Dedifferentiated amniotic fluid mesenchymal stem cell (primary cell): ENCODE data around the gene IFT27.
A peak's percentile ranks its signal among the peaks of the same experiment; 100 is the strongest.
"Not testable (repeated sequence)": the region's sequence is repeated elsewhere in the genome, so short reads cannot be mapped to it uniquely, and the experiment has no call there.

ENCODE experiments used
- DNase-seq: peaks from one replicate; pipeline ENCODE4 v3.0.0-alpha.2; 2016; ENCODE audit errors: extremely low spot score

IFT27 gene

GRCh38 chr22:36744413-36744765, 31.5 kb downstream of the IFT27 start:
- DNase-seq, result no peak

DNA sequence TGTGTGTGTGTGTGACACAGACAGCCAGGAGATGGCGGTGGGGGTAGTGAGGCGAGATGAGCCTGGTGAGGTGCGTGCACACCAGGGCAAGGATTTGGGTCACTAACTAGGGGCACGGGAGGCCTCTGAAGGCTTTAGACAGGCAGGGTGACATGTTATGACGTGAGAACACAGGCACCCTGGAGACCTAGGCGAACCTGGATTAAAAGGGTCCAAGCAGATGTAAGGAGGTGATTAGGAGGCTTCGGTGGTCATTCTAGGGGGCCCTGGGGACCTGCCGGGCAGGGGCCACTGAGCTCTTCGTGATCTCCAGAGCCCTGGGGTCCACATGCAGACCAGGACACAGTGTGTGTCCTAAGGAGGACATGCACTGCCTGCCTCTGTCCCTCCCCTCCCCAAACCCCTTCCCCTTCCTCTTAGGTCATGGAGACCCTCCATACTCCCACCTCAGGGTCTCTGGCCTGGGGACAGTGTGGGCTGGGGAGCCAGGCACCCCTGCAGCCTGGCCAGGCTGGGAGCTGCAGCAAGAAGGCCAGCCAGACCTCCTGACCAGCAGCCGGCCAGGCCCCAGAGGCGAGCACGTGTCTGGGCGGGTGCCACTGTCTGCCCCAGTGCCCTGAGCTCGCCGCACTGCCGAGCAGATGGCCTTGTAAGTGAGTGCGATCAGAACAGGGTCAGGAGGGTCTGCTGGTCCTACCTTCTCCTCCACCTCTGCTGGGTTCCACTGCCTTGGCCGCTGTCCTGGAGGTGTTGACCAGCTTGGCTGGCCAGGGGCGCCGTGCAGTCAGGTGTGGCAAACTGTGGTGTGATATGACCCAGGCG, 32.1 kb downstream of the IFT27 start:
- peak; percentile 5 for DNase-seq

GRCh38 chr22:36743011-36743410, 32.9 kb downstream of the IFT27 start:
- peak; percentile 3 for DNase-seq

GRCh38 chr22:36741968-36742367, 34.0 kb downstream of the IFT27 start:
- no peak for DNase-seq

DNA sequence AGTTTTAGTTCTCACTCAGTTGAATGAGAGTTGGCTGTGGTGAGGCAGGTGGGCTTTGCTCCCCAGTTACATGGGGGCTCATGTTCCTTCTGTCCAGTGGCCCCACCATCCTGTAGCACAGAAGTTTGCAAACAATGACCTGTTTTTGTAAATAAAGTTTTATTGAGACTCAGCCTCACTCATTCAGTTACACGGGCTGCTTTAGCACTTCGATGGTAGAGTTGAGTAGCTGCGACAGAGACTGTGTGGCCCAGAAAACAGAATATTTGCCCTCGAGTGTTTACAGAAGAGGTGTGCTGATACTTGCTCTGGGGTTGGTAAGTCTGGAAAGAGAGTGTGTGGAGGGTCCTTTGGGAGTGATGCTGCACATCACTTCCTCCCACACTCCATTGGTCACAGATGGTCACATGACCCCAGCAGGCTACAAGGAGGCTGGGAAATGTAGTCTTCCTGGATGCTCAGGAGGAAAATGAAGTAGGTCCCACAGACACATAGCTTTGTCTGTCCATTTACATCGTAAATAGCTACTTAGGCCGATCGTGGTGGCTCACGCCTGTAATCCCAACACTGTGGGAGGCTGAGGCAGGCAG, 34.6 kb downstream of the IFT27 start:
- DNase-seq, result no peak

DNA sequence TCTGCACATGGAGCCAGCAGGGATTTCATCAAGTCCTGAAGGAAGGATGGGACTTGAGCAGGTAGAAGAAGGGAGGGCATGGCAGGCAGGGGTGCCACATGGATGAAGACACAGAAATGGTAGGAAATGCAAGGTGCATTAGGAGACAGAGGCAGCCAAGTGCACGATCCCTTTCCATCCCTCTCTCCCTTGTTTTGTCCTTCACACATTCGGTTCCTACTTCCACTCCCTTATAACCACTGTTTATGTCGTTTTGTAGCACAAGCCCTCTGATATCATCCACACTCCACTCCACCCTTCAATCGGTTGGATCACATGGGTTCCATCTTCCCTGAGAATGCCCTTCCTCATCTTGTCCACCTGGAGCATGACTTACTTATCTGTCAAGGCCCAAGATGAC, 35.2 kb downstream of the IFT27 start:
- DNase-seq, result no peak

DNA sequence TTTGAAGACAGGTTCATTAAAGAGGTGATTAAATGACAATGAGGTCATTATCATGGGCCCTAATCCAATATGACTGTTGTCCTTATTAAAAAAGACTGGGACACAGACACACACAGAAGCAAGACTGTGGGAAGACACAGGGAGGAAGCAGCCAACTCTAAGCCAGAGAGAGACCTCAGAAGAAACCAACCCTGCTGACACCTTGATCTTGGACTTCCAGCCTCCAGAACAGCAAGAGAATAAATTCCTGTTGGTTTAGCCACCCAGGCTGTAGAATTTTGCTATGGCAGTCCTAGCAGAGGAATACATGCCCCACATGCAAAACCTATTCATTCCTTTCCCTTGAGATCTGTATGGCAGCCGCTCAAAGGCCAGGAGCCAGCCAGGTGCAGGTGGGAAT, 36.7 kb downstream of the IFT27 start:
- DNase-seq, result no peak

DNA sequence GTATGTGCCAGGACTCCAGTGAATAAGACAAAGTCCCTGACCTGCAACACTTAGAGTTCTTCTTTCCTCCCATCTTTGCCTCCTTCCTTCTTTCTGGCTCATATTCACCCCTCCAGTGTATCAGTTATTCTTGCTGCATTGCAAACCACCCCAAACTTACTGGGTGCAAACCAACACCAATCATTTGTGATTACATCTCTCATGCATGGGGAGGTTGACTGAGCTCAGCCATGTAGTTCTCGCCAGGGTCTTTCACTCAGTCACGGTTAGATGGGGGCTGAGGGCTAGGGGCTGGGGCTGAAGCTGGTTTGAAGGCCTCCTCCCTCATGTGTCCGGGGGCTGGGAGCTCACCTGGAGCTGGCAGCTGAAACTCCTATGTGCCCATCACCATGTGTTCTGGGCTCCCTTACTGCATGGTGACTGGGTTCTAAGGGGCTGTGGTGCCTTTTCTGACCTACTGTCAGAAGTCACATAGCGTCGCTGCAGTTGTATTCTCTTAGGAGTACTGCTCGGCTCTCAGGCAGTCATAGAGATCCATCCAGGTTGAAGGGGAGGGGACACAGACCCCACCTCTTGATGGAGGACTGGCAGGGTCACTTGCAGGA, 37.4 kb downstream of the IFT27 start:
- DNase-seq, result no peak

- no peak for DNase-seq
Measured at GRCh38 chr22:36737776-36738175, 38.1 kb downstream of the IFT27 start.

- no peak for DNase-seq
Measured at GRCh38 chr22:36736701-36737320, 39.1 kb downstream of the IFT27 start.

- peak; percentile 39 for DNase-seq
Measured at GRCh38 chr22:36734171-36735058, 41.5 kb downstream of the IFT27 start.

DNA sequence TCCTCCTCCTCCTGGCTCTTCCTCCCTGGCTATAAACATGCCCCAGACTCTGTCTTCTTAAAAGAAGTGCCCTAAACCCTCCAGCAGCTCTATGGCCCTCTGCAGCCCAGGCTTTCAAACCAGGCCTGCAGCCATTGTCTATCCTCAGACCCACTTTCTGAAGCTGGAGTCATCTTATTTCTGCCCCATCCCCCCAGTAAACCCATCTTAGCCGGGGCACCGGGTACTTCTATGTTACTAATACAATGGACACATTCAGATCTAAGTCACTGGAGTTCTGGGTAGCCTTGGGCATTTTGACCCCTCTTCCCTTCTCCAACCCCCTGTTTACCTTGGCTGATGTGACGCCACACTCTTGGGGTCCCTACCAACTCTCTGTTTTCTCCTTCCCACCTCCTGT, 42.6 kb downstream of the IFT27 start:
- no peak for DNase-seq

DNA sequence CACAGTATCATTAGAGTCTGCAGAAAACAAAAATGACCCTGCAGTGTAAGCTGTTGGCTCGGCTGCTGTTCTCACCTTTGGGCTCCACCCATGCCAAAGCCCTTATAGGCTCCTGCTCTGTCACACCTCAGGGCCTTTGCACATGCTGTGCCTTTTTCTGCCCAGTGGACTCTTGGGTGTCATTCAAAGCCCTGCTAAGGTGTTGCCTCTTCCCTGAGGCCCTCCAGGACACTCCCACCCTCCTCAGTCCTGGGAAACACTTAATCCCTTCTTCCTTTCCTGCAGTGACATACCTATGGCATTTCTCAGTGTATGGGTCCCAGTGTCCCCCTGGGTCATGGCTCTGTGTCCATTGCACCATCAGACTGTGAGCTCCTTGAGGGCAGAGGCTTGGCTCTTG, 43.3 kb downstream of the IFT27 start:
- DNase-seq, result no peak

DNA sequence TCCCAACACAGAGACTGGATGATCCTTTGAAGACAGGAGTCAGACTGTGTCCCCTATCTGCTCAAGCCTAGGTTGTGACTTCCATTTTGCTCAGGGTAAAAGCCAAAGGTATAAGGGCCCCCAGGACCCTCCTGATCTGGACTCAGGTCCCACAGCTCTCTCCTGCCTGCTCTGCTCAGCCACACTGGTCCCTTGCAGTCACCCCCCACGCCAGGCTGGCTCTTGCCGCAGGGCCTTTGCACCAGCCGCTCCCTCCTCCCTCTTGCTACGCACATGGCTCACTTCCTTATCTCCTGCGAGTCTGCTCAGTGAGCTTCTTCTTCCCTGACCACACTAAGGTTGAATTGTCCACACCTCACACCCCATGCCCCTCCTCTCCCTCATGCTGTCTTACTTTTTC, 44.0 kb downstream of the IFT27 start:
- DNase-seq, result no peak

DNA sequence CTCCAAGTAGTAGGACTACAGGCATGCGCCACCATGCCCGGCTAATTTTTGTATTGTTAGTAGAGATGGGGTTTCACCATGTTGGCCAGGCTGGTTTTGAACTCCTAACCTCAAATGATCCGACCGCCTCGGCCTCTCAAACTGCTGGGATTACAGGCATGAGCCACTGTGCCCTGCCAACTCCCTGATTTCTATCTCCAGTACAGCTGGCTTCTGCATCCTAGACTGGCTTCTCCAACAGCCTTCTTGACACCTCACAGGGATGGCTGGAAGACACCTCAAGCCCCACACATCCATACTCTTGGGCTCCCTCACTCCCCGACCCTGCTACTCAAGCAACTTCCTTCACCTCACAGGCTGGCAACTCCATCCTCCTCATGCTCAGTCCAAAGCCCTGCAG, 44.6 kb downstream of the IFT27 start:
- not testable (repeated sequence) for DNase-seq

DNA sequence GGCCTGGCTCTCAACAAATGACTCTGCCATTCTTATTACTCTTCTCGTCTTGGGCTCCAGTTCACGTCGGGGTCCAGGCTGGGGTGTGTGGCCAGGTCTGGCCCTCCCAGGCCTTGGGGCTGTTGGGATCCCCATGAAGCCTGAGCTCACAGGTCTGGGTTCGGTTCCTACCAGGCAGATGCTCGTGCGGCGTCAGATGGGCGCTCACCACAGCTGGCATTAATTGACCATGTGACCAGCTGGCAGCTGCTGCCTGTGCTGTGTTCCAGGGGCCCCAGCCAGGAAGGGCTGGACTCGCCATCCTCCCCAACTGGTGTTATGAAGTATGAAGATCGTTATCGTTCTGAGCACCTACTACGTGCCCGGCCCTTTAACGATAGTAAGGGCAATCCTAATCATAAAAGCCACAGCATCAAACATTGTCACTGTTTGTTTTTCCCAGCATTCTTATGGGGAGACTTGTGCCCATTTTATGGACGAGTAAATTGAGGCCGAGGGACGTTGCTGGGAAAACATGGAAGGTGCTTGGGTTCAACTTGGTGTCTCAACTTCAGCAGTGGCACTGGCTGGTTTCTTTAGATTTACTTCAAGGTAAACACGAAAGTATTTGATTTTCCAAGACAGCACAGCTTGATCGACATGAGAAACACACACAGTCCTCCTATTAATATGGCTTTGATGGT, 45.6 kb downstream of the IFT27 start:
- no peak for DNase-seq

DNA sequence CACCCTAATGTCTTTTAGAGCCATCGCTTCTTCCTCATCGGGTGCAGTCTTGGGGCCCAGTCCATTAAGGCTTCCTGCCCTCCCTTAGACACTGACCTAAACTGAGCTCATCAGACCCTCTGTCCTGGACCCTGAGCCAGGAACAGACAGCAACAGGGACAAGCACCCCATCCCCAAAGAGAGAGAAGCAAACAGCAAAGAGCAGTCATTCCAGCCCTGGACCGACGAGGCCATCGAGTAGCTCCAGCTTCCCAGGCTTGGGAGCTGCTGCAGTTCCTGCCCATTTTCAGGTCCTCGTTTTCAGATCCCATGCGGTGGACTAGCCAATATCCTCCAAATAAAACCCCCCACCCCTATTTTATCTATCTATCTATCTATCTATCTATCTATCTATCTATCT, 46.6 kb downstream of the IFT27 start:
- no peak for DNase-seq

DNA sequence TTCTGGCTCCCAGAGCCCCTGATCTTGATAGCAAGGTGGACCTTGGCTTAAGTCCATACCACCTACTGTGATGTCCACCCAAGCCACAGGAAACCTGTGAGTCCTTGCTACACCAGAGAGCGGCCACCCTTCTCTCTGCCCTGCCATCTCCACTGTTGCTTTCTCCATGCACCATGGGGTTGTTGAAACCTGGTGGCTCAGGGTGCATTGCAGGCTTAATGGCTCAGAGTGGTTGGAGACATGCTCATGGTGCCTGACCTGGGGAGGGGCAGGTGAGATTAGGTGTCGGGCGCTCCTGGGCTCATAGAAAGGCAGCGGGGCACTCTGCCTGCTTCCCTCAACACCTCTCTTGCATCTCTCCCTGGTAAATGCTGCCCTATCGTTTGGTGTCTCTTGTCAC, 47.4 kb downstream of the IFT27 start:
- DNase-seq, result no peak

GRCh38 chr22:36727927-36728488, 47.9 kb downstream of the IFT27 start:
- no peak for DNase-seq

- no peak for DNase-seq
Measured at GRCh38 chr22:36727110-36727509, 48.8 kb downstream of the IFT27 start.

DNA sequence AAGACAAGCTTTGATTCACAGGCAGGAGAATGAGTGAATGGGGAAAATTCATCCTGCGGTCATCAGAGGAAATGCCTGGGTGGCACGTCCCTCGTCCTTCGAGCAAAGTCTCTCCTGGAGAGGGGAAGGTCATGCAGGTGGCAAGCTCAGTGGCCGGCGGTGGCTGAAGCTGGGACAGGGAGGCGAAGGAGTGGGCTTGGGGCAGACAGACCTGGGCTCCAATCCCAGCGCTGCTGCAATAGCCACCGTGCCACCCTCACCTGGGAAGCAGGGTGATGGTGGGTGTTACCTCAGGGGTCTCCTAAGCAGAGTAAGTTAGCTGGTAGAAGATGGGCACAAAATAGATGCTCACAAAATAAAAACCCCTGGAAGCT, 49.9 kb downstream of the IFT27 start:
- DNase-seq, result no peak
